Type B pancreatic cell (in vitro differentiated cells): Measurements from ENCODE around the gene PRPF38B. TPM values are rescaled to one million over a fixed set of nuclear protein-coding genes. Genes with fewer than 3 reads are reported as not detected.

Experiments used
- DNase-seq: peaks from one replicate; pipeline ENCODE4 v3.0.0; 2021; ENCODE audit warnings: mixed read lengths; ENCODE audit not compliant: unreplicated experiment; ENCODE audit errors: extremely low spot score
- H3K27ac Mint-ChIP-seq: 2 replicates; pipeline ENCODE4 v1.8.0; 2021; ENCODE audit warnings: mild to moderate bottlenecking, mixed read lengths
- H3K27me3 Mint-ChIP-seq: 2 replicates; pipeline ENCODE4 v1.8.0; 2021; ENCODE audit warnings: mixed read lengths
- H3K36me3 Mint-ChIP-seq: 2 replicates; pipeline ENCODE4 v1.8.0; 2021; ENCODE audit warnings: mixed read lengths
- H3K4me1 Mint-ChIP-seq: one replicate; pipeline ENCODE4 v1.8.0; 2021; ENCODE audit warnings: mixed read lengths; ENCODE audit not compliant: unreplicated experiment
- H3K4me3 Mint-ChIP-seq: 2 replicates; pipeline ENCODE4 v1.8.0; 2021; ENCODE audit warnings: mild to moderate bottlenecking, mixed read lengths
- H3K9me3 Mint-ChIP-seq: 2 replicates; pipeline ENCODE4 v1.8.0; 2021; ENCODE audit warnings: mixed read lengths
- long read RNA-seq: library from polyadenylated mRNA; unstranded; transcript quantifications from one replicate; pipeline ENCODE4 v2.0.0, GENCODE V29; 2020
- total RNA-seq: library from RNA; stranded (reverse); gene quantifications from 2 replicates; pipeline ENCODE4 v1.2.1, GENCODE V29; 2021; ENCODE audit warnings: low replicate concordance
- TF ChIP-seq, protein P1 (sequence below): fragments of 200-600 bp; sonication (generic); conservative IDR thresholded peaks from 2 replicates; pipeline ENCODE4 v1.5.0; 2021; ENCODE audit warnings: antibody characterized with exemption, mild to moderate bottlenecking

The PRPF38B gene, protein sequence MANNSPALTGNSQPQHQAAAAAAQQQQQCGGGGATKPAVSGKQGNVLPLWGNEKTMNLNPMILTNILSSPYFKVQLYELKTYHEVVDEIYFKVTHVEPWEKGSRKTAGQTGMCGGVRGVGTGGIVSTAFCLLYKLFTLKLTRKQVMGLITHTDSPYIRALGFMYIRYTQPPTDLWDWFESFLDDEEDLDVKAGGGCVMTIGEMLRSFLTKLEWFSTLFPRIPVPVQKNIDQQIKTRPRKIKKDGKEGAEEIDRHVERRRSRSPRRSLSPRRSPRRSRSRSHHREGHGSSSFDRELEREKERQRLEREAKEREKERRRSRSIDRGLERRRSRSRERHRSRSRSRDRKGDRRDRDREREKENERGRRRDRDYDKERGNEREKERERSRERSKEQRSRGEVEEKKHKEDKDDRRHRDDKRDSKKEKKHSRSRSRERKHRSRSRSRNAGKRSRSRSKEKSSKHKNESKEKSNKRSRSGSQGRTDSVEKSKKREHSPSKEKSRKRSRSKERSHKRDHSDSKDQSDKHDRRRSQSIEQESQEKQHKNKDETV
- 37.3 and 45.6 TPM in 2 replicates for total RNA-seq
- long read RNA-seq, transcript PRPF38B-203 (6 exons, 3,693 nt) = major isoform, 52 of 120 reads
- long read RNA-seq, partial matches to known transcripts = 23 of 120 reads
- long read RNA-seq, other reads (novel, unspliced or antisense) = 42 of 120 reads

DNA sequence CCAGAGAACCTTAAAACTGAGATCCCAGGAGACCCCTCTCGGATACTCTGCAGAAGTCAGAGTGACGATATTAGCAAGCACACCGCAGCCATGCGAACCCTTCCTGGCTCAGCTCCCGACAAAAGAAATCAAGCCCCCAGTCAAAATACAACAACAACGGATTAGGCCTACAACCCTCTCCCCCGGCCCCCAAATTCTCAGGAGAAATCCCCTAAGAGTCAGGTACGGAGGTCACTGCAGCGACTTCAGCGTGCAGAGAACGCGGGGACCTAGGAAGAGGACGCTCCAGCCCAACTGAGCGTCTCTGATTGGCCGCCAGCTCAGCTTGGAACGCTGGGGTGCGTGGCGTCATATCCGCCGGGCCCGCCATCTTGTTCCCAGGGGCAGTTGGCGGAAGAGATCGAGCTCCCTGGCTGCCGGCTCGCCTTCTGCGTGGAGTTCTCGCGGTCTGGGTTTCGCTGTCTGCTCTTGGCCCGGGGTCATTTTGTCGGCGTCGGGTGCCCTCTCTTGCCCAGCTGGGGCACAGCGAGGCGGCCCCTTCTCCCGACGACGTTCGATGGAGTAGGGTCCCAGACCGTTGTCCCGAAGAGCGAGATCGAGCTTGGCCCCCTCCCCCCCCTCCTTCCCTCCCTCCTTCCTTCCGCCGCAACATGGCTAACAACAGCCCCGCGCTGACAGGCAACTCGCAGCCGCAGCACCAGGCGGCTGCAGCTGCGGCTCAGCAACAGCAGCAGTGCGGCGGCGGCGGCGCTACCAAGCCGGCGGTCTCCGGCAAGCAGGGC lies at the start of gene PRPF38B:
PRPF38B (plus strand) TSS at position 369 of the 782 bp plus-strand sequence; CDS start at position 651, 282 bp downstream.
- H3K36me3 Mint-ChIP-seq = peaks cover 9% of the 10 kb centered on the region
- DNase-seq = peak; percentile 92
- peaks cover 9% of the 10 kb centered on the region for H3K27me3 Mint-ChIP-seq
- TF ChIP-seq, protein P1, sequence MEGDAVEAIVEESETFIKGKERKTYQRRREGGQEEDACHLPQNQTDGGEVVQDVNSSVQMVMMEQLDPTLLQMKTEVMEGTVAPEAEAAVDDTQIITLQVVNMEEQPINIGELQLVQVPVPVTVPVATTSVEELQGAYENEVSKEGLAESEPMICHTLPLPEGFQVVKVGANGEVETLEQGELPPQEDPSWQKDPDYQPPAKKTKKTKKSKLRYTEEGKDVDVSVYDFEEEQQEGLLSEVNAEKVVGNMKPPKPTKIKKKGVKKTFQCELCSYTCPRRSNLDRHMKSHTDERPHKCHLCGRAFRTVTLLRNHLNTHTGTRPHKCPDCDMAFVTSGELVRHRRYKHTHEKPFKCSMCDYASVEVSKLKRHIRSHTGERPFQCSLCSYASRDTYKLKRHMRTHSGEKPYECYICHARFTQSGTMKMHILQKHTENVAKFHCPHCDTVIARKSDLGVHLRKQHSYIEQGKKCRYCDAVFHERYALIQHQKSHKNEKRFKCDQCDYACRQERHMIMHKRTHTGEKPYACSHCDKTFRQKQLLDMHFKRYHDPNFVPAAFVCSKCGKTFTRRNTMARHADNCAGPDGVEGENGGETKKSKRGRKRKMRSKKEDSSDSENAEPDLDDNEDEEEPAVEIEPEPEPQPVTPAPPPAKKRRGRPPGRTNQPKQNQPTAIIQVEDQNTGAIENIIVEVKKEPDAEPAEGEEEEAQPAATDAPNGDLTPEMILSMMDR = no peak
- H3K4me3 Mint-ChIP-seq = peak within 1 kb of the TSS; percentile 100
- H3K27ac Mint-ChIP-seq = peak within 1 kb of the TSS; percentile 96
- H3K9me3 Mint-ChIP-seq = no peaks in the 10 kb centered on the region
- peaks cover 21% of the 10 kb centered on the region for H3K4me1 Mint-ChIP-seq

DNA sequence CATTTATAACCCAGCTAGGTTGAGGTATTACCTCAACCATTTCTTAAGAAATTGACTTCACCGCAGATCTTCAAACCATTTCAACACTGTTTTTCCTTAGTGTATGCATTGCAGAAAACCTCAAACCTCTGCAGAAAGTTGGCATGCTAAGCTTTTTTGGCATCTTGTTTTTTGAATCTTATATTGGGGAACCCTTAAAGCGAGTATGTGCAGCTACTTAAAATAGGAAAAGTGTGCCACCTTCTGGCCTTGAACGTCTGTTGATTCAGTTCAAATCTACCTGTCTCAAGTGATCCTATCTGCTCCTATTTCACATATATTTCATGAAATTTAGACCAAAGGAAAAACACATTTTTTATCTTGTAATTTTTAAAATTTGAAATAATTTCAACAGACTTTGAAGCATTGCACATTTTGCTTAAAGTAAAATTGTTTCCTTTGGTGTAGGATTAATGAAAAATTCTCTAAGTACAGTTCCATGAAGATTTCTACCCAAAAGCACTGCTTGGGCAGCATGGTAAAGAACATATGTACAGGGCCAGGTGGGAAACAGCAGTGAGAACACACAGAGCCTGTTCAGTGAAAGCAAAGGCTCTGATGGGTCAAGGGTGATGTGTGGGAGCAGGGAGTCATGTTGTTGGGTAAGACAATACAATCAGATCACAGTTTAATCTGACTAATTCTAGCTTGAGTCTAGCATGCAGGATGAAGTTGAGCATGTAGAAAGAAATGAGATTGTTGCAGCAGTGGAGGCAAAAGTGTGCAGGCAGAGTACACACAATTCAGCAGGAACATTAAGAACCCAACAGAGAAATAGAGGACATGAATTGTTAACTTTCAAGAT lies 48.4 kb upstream of the PRPF38B start:
- Mint-ChIP-seq H3K27ac (no peak overlapping the region), H3K4me3 (no peak overlapping the region), H3K4me1 (peaks cover 13% of the 10 kb centered on the region), H3K27me3 (no peaks in the 10 kb centered on the region), H3K9me3 (peaks cover 4% of the 10 kb centered on the region), H3K36me3 (peaks cover 4% of the 10 kb centered on the region)
- TF ChIP-seq, protein P1 = peak; percentile 81
- no peak for DNase-seq

DNA sequence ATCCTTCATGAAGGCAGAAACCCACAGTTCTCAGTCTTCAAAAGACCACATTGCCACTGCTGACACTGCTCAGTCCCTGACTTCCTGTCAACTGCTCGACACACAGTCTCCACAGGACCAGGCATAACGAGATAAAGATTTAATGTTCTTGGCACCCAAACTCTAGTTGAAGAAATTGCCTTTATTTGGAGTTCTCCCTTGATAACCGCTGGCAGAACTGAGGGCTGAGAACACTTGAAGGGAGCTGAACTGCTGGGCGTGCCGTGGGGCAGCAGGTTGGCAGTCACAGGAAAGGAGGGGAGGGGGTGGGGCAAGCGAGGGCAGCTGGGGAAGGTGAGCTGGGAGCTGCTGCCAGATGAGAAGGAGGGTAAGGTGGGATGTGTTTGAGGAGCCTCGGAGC lies 47.1 kb upstream of the PRPF38B start:
- H3K4me3 Mint-ChIP-seq = no peak overlapping the region
- H3K27ac Mint-ChIP-seq = no peak overlapping the region
- no peaks in the 10 kb centered on the region for H3K27me3 Mint-ChIP-seq
- H3K9me3 Mint-ChIP-seq = peaks cover 1% of the 10 kb centered on the region
- peaks cover 10% of the 10 kb centered on the region for H3K4me1 Mint-ChIP-seq
- peaks cover under 1% of the 10 kb centered on the region for H3K36me3 Mint-ChIP-seq
- DNase-seq = no peak
- TF ChIP-seq, protein P1 = no peak

DNA sequence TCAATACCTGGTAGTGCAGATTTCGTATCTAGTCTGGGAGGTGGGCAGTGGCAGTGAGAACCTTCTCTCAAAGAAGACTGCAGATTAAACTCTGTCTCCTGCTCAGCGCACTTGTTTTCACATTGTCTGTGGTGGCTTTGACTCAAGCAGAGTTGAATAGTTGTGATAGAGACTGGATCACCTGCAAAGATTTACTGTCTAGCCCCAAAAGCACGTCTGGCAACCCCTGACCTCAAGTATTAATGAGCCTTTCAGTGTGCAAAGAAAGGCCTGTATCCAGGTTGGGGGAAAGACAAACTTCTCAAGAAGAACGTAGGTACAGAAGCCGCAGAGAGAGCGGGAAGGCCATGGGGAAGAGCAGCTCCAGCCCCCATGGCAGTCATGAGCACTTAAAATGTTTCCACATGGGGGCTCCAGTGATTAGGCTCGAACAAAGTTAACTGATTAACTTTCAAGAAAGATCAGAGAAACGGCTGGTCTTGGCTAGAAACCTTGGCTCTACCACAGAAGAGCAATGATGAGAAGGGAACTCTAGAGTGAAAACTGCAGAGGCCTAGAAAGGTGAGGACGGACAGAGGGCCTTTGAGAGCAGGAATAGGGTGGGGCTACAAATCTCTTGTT lies 46.4 kb upstream of the PRPF38B start:
- Mint-ChIP-seq H3K4me3 (no peak overlapping the region), H3K36me3 (no peaks in the 10 kb centered on the region), H3K9me3 (no peaks in the 10 kb centered on the region), H3K27me3 (no peaks in the 10 kb centered on the region), H3K4me1 (peaks cover 9% of the 10 kb centered on the region), H3K27ac (no peak overlapping the region)
- no peak for DNase-seq
- TF ChIP-seq, protein P1 = no peak
